Erythroblast (primary cell): ENCODE data around the gene MCAT.

Experiments used
- DNase-seq, 2 experiments: peaks; one replicate each; lab custom pipeline; 2025; lab: John Stamatoyannopoulos, UW
- GATA1 ChIP-seq: IDR thresholded peaks from 2 replicates; pipeline ENCODE4 v1.6.1; 2011; ENCODE audit warnings: low read depth, mild to moderate bottlenecking, control low read depth, low read length, moderate library complexity
- POLR2A ChIP-seq: IDR thresholded peaks from 2 replicates; pipeline ENCODE4 v1.6.1; 2011; ENCODE audit warnings: mild to moderate bottlenecking, low read length

MCAT gene

DNA sequence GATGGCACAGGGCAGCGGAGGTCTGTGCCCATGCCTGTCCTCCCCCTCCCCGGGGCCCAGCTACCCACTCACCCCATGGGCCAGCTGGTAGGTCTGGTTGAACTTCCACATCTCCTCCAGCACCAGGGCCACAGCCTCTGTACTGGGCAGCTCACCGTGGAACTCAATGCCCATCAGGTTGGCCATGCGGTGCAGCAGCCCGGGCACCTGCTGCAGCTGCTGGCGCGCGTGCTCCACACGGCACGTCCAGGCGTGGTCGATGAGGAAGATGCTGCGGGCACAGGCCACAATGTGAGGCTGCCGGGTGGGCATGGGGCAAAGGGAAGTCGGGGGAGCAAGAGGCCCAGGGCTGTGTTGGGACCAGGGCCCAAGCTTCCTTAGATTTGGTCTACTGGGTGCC lies 37.5 kb upstream of the MCAT start:
- no peak for DNase-seq
- no peak for TF ChIP-seq GATA1
- no peak for TF ChIP-seq POLR2A

- TF ChIP-seq POLR2A (no peak), GATA1 (no peak)
- no peak for DNase-seq
These were observed 36.7 kb upstream of the MCAT start for GRCh38 chr22:43179911-43180195.

GRCh38 chr22:43179146-43179910 lies 36.1 kb upstream of the MCAT start:
- TF ChIP-seq POLR2A = no peak
- no peak for TF ChIP-seq GATA1
- DNase-seq = no peak

GRCh38 chr22:43177479-43177878 lies 34.3 kb upstream of the MCAT start:
- no peak for DNase-seq
- TF ChIP-seq GATA1 (no peak), POLR2A (no peak)

- TF ChIP-seq GATA1 (no peak), POLR2A (no peak)
- no peak for DNase-seq
These were observed 32.9 kb upstream of the MCAT start for GRCh38 chr22:43176090-43176489.

DNA sequence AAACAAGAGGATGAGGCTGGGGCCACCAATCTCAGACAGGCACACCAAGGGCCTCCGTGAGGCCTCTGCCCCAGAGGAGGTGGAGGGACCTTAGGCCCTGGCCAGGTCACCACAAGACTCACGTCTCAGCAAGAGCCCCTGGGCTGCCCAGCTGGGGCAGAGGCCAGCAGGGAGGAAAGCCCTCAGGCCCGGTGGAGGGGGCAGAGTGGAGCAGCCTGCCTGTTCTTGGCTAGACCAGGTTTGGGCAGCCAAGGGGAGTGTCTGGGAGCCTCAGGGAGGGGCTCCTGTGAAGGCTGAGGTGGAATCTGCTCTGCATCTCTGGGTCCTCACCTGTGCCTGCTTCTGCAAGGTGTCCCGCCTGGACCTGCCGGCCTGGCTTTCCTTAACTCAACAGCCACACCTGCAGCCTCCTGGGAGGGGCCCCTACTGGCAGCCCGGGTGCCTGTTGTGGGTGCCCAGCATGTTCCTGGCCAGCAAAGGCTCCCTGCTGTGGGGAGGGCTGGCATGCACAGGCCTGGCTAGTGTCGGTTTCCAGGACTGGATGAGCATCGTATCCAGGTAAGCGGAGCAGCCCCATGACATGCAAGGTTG lies 31.8 kb upstream of the MCAT start:
- no peak for DNase-seq
- TF ChIP-seq GATA1 (no peak), POLR2A (no peak)

DNA sequence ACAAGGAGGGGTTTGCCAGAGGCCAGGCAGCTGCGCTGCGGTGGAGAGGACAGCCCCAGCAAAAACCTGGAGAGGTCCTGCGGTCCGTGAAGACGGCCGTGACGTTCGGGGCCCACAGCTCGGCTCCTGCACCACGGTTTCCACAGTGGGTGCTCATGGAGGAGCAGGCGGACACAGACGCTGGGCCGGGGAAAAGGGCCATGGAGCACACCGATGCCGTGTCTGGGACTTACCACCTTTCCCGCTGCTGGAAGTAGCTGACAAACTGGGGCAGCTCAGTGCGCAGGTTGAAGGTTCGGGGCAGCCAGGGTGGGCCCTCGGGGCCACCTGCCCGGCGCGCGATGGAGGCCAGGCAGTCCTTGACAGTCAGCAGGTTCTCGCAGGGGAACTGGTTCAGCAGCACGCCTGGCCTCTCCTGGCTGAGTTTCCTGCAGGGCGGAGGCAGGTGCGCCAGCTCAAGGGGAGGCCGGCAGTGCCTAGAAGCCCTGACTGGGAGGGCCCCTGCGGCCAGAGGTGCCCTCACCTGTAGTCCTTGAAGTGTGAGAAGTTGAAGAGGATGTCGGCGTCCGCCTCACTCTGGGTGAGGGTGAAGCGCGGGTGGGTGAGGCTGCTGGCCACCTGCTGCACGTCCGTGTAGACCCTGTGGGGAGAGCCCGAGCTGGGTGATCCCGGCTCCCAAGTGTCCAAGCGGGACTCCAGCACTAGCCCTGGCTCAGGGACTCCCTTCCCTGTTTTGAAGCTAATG lies 30.9 kb upstream of the MCAT start:
- DNase-seq = no peak
- TF ChIP-seq GATA1 = no peak
- no peak for TF ChIP-seq POLR2A

DNA sequence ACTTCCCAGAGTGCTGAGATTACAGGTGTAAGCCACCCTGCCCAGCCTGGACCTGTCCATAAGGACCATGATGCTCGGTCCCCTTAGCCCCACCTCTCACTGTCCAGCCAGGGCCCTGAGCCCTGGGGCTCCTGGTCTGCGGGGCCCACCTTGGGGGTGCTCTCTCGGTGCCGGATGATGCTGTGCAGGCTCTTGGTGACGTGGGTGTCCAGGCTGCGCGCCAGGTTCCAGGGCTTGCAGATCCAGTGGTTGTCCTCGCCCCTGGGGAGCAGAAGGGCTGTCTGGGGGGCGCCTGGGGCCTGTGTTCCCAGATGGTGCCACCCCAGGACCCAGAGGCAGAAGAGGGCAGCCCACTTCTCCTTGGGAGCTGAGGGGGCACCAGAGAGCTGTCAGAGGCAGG lies 30.4 kb upstream of the MCAT start:
- TF ChIP-seq POLR2A (no peak), GATA1 (no peak)
- DNase-seq = no peak

GRCh38 chr22:43172191-43172590 lies 29.0 kb upstream of the MCAT start:
- TF ChIP-seq POLR2A (no peak), GATA1 (no peak)
- DNase-seq = no peak

DNA sequence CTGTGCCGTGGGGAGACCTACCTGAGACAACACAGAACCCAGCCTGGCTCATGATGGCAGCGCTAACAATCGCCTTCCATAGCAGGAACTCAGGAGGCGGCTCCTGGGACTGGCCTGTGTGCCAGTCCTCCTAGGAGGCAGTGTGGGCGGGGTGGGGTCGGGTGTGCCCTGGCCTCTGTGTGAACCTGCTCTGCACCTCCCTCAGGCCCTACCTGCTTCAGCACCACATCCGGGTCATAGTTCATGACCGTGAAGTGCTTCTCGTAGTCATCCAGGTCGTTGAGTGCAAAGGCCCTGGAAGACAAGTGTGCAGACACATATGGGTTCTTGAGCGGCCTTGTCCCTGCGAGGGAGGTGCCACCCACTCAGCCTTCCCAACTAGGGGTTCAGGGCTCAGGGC lies 28.4 kb upstream of the MCAT start:
- no peak for DNase-seq
- TF ChIP-seq GATA1 (no peak), POLR2A (no peak)

GRCh38 chr22:43171019-43171491 lies 27.9 kb upstream of the MCAT start:
- TF ChIP-seq POLR2A = no peak

DNA sequence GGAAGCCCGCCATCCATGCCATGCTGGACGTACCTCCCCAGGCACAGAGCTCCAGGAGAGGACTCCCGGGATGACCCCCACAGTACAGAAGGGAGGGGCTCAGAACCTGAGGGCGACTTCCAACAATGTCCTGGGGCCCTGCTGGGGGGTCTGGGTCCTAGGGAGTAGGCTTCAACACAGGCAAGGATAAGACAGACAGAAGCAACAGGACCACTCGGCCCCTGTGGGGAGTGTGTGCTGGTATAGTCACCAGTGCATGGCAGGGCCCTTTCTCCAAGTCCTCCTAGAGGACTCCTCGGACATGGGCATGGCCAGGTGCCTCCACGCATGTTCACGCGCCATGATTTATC lies 26.9 kb upstream of the MCAT start:
- TF ChIP-seq POLR2A = no peak
- no peak for DNase-seq

More at GRCh38 chr22:43171019-43171491, 27.9 kb upstream of the MCAT start:
- DNase-seq = no peak

- no peak for DNase-seq
- TF ChIP-seq POLR2A = no peak
- no peak for TF ChIP-seq GATA1
These were observed 26.3 kb upstream of the MCAT start for GRCh38 chr22:43169310-43170130.

DNA sequence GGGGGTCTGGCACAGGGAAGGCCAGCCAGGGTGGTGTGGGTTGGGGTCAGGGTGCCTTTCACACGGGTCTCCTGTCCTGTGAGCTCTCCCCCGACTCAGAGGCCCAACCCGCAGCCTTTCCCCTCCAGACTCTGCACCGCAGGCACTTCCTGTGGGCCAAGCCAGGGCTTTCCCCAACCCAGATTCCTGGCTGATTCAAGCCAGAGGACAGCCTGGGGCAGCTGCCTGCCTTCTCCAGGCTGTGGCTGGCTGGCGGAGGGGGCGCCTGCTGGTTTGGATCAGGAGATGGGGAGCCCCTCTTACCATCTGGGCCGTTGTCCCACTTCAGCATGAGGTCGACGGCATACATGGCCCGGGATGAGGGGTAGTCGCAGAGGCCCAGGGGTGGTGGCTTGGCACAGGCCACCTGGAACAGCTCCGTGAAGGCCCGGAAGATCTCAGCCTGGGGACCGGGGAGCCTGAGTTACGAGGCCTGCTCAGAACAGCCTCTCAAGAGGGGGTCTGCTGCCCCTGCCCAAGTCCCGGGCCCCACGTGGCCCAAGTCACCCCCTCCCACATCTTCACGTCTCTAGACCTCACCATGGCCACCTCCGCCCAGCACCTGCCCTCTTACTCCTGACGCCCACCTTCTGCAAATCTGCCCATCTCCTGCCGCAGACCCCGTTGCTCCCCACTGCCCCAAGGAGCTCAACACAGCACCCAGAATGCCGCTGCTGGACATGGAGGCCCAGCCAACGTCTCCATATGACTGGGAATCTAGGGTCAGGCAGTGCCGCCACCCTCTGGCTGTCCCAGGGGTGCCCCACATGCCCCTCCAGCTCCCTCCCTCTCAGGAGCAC lies 25.5 kb upstream of the MCAT start:
- no peak for TF ChIP-seq POLR2A
- TF ChIP-seq GATA1 = no peak
- no peak for DNase-seq
